GM12878 (cell line): ENCODE results near the gene CCSER1. TPM values are rescaled to one million over a fixed set of nuclear protein-coding genes. Genes with fewer than 3 reads are reported as not detected.

Experiments
- ATAC-seq: fragments of 200-7000 bp; cut with Tn5 transposase; 3 replicates; pipeline ENCODE4 v1.9.1; 2020; ENCODE audit warnings: mild to moderate bottlenecking, moderate library complexity
- BruUV-seq: library from RNA; stranded (reverse); fragments of 400-500 nt; replicated peaks from 2 replicates; lab custom pipeline; 2021; lab: Mats Ljungman, UMichigan
- CTCF ChIA-PET: fragments of 300-600 bp; sonication (Branson Sonifier 250); formaldehyde crosslinking; extraction: SDS; loops from one replicate; lab custom pipeline; 2021; ENCODE audit warnings: inconsistent platforms; lab: Yijun Ruan, JAX
- POLR2A ChIA-PET: fragments of 350-600 bp; formaldehyde crosslinking; extraction: SDS; loops from one replicate; lab custom pipeline; 2021; ENCODE audit warnings: inconsistent platforms; lab: Charles Lee
- RAD21 ChIA-PET: fragments of 300-600 bp; sonication (Branson Sonifier 250); formaldehyde crosslinking; loops from one replicate; lab custom pipeline; 2023; ENCODE audit warnings: antibody characterized with exemption; ENCODE audit not compliant: unreplicated experiment; lab: Charles Lee
- SMC1A ChIA-PET: fragments of 300-600 bp; sonication (Branson Sonifier 250); formaldehyde crosslinking; loops from one replicate; lab custom pipeline; 2023; ENCODE audit not compliant: unreplicated experiment, uncharacterized antibody; lab: Charles Lee
- DNase-seq: peaks from one replicate; pipeline ENCODE4 v3.0.0-alpha.2; 2011; ENCODE audit warnings: low read depth, low spot score
- FAIRE-seq: peaks from 3 replicates; lab custom pipeline; 2011; peaks lifted over from hg19 to GRCh38; lab: Jason Lieb, UNC
- H2AFZ ChIP-seq: 2 replicates; pipeline ENCODE4 v1.6.0; 2011; ENCODE audit warnings: low read depth, low read length, control low read depth; ENCODE audit not compliant: control insufficient read depth
- H3K27ac ChIP-seq: 2 replicates; pipeline ENCODE4 v1.5.1; 2011; ENCODE audit warnings: control low read depth; ENCODE audit not compliant: control insufficient read depth, insufficient read depth
- H3K27me3 ChIP-seq, 2 experiments: replicated peaks in 1 of 2; 2 replicates each; pipeline versions ENCODE4 v1.6.0 to v1.6.1; 2011; ENCODE audit warnings: low read length in 1 of 2; ENCODE audit not compliant: control insufficient read depth in 2 of 2, insufficient read depth in 2 of 2
- H3K36me3 ChIP-seq, 2 experiments: 2 replicates each; pipeline ENCODE4 v1.5.1; 2011; ENCODE audit warnings: low read length in 1 of 2; ENCODE audit not compliant: control insufficient read depth in 2 of 2, insufficient read depth in 2 of 2
- H3K4me1 ChIP-seq: 2 replicates; pipeline ENCODE4 v1.6.1; 2011; ENCODE audit warnings: mild to moderate bottlenecking, low read length, moderate library complexity, mixed read lengths; ENCODE audit not compliant: control insufficient read depth, insufficient read depth
- H3K4me2 ChIP-seq: 2 replicates; pipeline ENCODE4 v1.6.0; 2011; ENCODE audit warnings: control low read depth; ENCODE audit not compliant: control insufficient read depth, insufficient read depth
- H3K4me3 ChIP-seq: fragments of 200-600 bp; sonication (generic); 2 replicates; pipeline ENCODE4 v1.5.1; 2016
- H3K79me2 ChIP-seq: 2 replicates; pipeline ENCODE4 v1.6.0; 2011; ENCODE audit warnings: low read length; ENCODE audit not compliant: control insufficient read depth, insufficient read depth
- H3K9ac ChIP-seq: 2 replicates; pipeline ENCODE4 v1.8.0; 2011; ENCODE audit warnings: low read length, control low read depth, mixed read lengths; ENCODE audit not compliant: control insufficient read depth, insufficient read depth
- H3K9me3 ChIP-seq: replicated peaks from 3 replicates; pipeline ENCODE4 v1.5.1; 2011; ENCODE audit warnings: mild to moderate bottlenecking, low read length; ENCODE audit not compliant: control insufficient read depth, insufficient read depth
- H4K20me1 ChIP-seq: 2 replicates; pipeline ENCODE4 v1.6.0; 2011; ENCODE audit not compliant: control insufficient read depth, insufficient read depth
- ASH2L ChIP-seq: fragments of 300-600, 200-600 bp; sonication (generic); IDR thresholded peaks from 2 replicates; pipeline ENCODE4 v1.6.1; 2017; ENCODE audit warnings: low read depth, mild to moderate bottlenecking, borderline replicate concordance
- ATF7 ChIP-seq: fragments of 450-650 bp; IDR thresholded peaks from 2 replicates; pipeline ENCODE4 v1.6.1; 2016; ENCODE audit warnings: low read depth, mild to moderate bottlenecking
- CREB1 ChIP-seq: IDR thresholded peaks from 2 replicates; pipeline ENCODE4 v1.6.1; 2012; ENCODE audit warnings: low read depth, mild to moderate bottlenecking, inconsistent platforms
- FOS ChIP-seq: IDR thresholded peaks from 3 replicates; pipeline ENCODE4 v1.6.1; 2011; ENCODE audit warnings: borderline replicate concordance; ENCODE audit not compliant: insufficient read length; ENCODE audit errors: extremely low read depth
- HCFC1 ChIP-seq: fragments of 150-350 bp; IDR thresholded peaks from 2 replicates; pipeline ENCODE4 v1.6.1; 2014; ENCODE audit warnings: low read length
- MXI1 ChIP-seq: fragments of 150-350 bp; IDR thresholded peaks from 2 replicates; pipeline ENCODE4 v1.6.1; 2011; ENCODE audit warnings: low read depth, mild to moderate bottlenecking, inconsistent platforms, low read length, improper control_type of control experiment
- NR2C2 ChIP-seq: IDR thresholded peaks from 2 replicates; pipeline ENCODE4 v1.6.1; 2011; ENCODE audit warnings: borderline replicate concordance, low read depth; ENCODE audit not compliant: control insufficient read depth, insufficient read length
- PML ChIP-seq: IDR thresholded peaks from 2 replicates; pipeline ENCODE4 v1.6.1; 2012; ENCODE audit warnings: low read length, inconsistent platforms
- RAD21 ChIP-seq: IDR thresholded peaks from 2 replicates; pipeline ENCODE4 v1.6.1; 2011; ENCODE audit warnings: mild to moderate bottlenecking, low read depth, low read length, moderate library complexity; ENCODE audit not compliant: insufficient read depth
- RFX5 ChIP-seq: IDR thresholded peaks from 2 replicates; pipeline ENCODE4 v1.6.1; 2011; ENCODE audit warnings: low read depth, low read length, improper control_type of control experiment
- SIN3A ChIP-seq: IDR thresholded peaks from 2 replicates; pipeline ENCODE4 v1.6.1; 2012; ENCODE audit warnings: low read depth, low read length, improper control_type of control experiment
- SIX5 ChIP-seq: IDR thresholded peaks from 2 replicates; pipeline ENCODE4 v1.6.1; 2011; ENCODE audit warnings: mild to moderate bottlenecking, low read depth, low read length, moderate library complexity; ENCODE audit not compliant: severe bottlenecking
- WGBS: methylation state at CpG from one replicate; pipeline ENCODE4 v1.1.6; 2016; ENCODE audit warnings: low lambda C conversion rate; ENCODE audit not compliant: insufficient replicate concordance, insufficient coverage; ENCODE audit errors: missing lambda C conversion rate; 5-methylcytosine and 5-hydroxymethylcytosine counted together
- in situ Hi-C: fragments of 300-500 bp; cut with MboI; formaldehyde crosslinking; loops from 9 replicates; pipeline ENCODE4 v1.14.3; 2018; ENCODE audit warnings: mixed read lengths
- intact Hi-C: fragments of 100-400 bp; cut with micrococcal nuclease; formaldehyde crosslinking; loops from one replicate; pipeline ENCODE4 v1.14.2; 2022; ENCODE audit not compliant: unreplicated experiment
- polyA plus RNA-seq, 11 experiments: library from polyadenylated mRNA; depleted of rRNA in 4 of 11; unstranded in 6 of 11; stranded (reverse) in 5 of 11; fragments of >200 nt; fragmentation: Nextera tagmentation in 4 of 11; fragmentation: Illumina TruSeq in 1 of 11; extraction: Ambion mirVana in 4 of 11; extraction: Trizol in 1 of 11; gene quantifications; 1 replicate in 1 of 11; 2 replicates in 10 of 11; pipeline versions ENCODE4 v1.2.1 to v1.2.3, GENCODE V29; 2011 to 2016; ENCODE audit warnings: inconsistent platforms in 2 of 11, missing spikeins in 2 of 11, low read depth in 1 of 11
- total RNA-seq, 4 experiments: library from RNA; depleted of rRNA in 3 of 4; stranded (reverse); fragments of >200 nt in 3 of 4; fragmentation: Illumina TruSeq in 1 of 4; extraction: Trizol in 1 of 4; gene quantifications; 2 replicates each; pipeline versions ENCODE4 v1.2.1 to v1.2.3, GENCODE V29; 2013 to 2021
- TF ChIP-seq, protein P1 (sequence below), 3 experiments: IDR thresholded peaks in 2 of 3; conservative IDR thresholded peaks in 1 of 3; 2 replicates each; pipeline ENCODE4 v1.5.1; 2011; ENCODE audit warnings: low read depth in 3 of 3, low read length in 3 of 3, mild to moderate bottlenecking in 3 of 3, control low read depth in 2 of 3, moderate library complexity in 2 of 3, inconsistent platforms in 1 of 3, mixed read lengths in 1 of 3; ENCODE audit not compliant: control insufficient read depth in 2 of 3, insufficient read depth in 1 of 3; ENCODE audit errors: extremely low read depth in 1 of 3

The CCSER1 gene
- total and polyA plus RNA-seq, 10 of the 15 experiments (the other 5 are each of a cell fraction or from before 2014, with no cell fraction given): 0.22 to 2.7 (median 1.0) TPM

DNA sequence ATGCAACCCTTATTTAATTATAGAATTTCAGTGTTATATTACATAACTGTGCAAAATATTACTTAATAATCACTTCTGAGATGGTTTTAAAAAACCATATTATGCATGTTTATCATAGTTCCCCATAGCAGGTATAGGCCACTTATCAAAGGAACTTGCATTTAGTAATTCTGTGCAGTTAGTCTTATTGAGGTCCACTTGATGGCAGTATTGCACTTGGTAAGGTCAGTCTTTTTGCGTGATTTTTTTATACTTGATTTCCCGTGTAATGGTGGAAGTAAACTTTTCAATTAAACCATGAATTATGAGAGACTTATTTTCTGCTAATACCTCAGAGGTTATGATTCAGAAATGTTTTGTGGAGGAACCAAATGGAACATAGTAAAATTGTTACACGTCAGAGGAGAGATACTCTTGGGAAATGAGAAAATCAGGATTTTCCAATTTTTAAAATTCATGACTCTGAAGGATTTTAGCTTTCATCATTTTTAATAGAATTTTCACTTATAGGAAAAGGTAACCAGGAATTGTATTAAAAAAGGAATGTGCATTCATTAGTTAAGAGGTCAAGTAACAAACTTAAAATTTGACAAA, 230.0 kb downstream of the CCSER1 start:
- intact Hi-C loops: no loop called here
- FAIRE-seq (no peak), DNase-seq (no peak), ATAC-seq (peak; percentile 58)
- BruUV-seq: no TSS peak
- Histone ChIP-seq H3K36me3 (no peaks in the 10 kb centered on the region), H2AFZ (no peak overlapping the region), H3K27me3 (no peaks in the 10 kb centered on the region), H3K9me3 (no peaks in the 10 kb centered on the region), H3K27ac (no peak overlapping the region), H3K79me2 (no peaks in the 10 kb centered on the region), H3K4me2 (no peak overlapping the region), H4K20me1 (no peaks in the 10 kb centered on the region), H3K4me1 (no peaks in the 10 kb centered on the region), H3K4me3 (no peak overlapping the region), H3K9ac (no peak overlapping the region)
- TF ChIP-seq RAD21 (peak; percentile 52), FOS (no peak), HCFC1 (no peak)
- TF ChIP-seq, protein P1, sequence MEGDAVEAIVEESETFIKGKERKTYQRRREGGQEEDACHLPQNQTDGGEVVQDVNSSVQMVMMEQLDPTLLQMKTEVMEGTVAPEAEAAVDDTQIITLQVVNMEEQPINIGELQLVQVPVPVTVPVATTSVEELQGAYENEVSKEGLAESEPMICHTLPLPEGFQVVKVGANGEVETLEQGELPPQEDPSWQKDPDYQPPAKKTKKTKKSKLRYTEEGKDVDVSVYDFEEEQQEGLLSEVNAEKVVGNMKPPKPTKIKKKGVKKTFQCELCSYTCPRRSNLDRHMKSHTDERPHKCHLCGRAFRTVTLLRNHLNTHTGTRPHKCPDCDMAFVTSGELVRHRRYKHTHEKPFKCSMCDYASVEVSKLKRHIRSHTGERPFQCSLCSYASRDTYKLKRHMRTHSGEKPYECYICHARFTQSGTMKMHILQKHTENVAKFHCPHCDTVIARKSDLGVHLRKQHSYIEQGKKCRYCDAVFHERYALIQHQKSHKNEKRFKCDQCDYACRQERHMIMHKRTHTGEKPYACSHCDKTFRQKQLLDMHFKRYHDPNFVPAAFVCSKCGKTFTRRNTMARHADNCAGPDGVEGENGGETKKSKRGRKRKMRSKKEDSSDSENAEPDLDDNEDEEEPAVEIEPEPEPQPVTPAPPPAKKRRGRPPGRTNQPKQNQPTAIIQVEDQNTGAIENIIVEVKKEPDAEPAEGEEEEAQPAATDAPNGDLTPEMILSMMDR (IDR thresholded peaks at IDR 0.05 in 2 of 3, conservative IDR thresholded peaks at IDR 0.05 in 1 of 3; ENCODE audit: control insufficient read depth in 2 of 3, extremely low read depth in 1 of 3, insufficient read depth in 1 of 3, low read depth in 3 of 3, low read length in 3 of 3): peak; percentile 29 to 48 (median 33); a peak in 4 of 6 replicates
- 20% methylated on average over 3 of the region's 3 CpGs for WGBS
- ChIA-PET POLR2A (no interaction called here), CTCF (interaction anchor here (1.0 kb wide), 1 partner anchor 10 kb away, joined by 3 read pairs; no protein-coding TSS in a partner anchor), SMC1A (no interaction called here), RAD21 (no interaction called here)
- in situ Hi-C loops: no loop called here

DNA sequence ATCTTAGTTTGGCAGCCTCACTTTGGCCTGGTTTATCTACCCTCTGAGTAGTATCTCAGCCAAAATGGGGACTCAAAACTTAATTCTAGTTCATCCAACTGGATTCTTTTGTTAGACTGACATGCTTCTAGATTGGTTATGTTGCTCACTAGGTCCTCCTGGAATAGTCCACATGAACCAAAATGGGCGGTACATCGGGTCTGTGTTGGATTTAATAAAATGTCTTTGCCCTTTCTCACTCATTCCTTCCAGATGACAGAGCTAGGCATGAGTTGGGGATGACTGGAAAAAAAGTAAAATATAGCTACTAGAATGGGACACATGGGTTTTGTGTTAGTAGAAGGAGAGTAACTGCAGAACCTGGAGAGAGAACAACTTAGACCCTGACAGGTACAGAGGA, 247.9 kb downstream of the CCSER1 start:
- no peak overlapping the region for H3K9ac ChIP-seq
- H3K27me3 ChIP-seq: no peaks in the 10 kb centered on the region
- DNase-seq (no peak), ATAC-seq (no peak), FAIRE-seq (no peak)
- H3K36me3 ChIP-seq: no peaks in the 10 kb centered on the region
- no peak overlapping the region for H3K27ac ChIP-seq
- H4K20me1 ChIP-seq: no peaks in the 10 kb centered on the region
- no TSS peak for BruUV-seq
- ChIA-PET POLR2A (interaction anchor here (0.6 kb wide), 1 partner anchor 232 kb away, joined by 3 read pairs; no protein-coding TSS in a partner anchor), SMC1A (no interaction called here), CTCF (no interaction called here), RAD21 (no interaction called here)
- in situ Hi-C loops: no loop called here
- intact Hi-C loops: no loop called here
- H3K4me3 ChIP-seq: no peak overlapping the region
- WGBS: 19% methylated on average over 2 of the region's 2 CpGs
- H3K4me1 ChIP-seq: no peaks in the 10 kb centered on the region
- H2AFZ ChIP-seq: no peak overlapping the region
- no peak overlapping the region for H3K4me2 ChIP-seq
- H3K79me2 ChIP-seq: no peaks in the 10 kb centered on the region
- H3K9me3 ChIP-seq: no peaks in the 10 kb centered on the region
- no peak for TF ChIP-seq SIX5
- no peak for TF ChIP-seq NR2C2
- TF ChIP-seq PML: no peak
- no peak for TF ChIP-seq CREB1
- TF ChIP-seq, protein P1 (IDR thresholded peaks at IDR 0.05 in 2 of 3, conservative IDR thresholded peaks at IDR 0.05 in 1 of 3; ENCODE audit: control insufficient read depth in 2 of 3, extremely low read depth in 1 of 3, insufficient read depth in 1 of 3, low read depth in 3 of 3, low read length in 3 of 3): no peak
- no peak for TF ChIP-seq ASH2L
- TF ChIP-seq MXI1: no peak
- TF ChIP-seq RFX5: no peak
- TF ChIP-seq ATF7: no peak
- TF ChIP-seq SIN3A: no peak
